ENCODE data around the gene IL26. TPM values are rescaled to one million over a fixed set of nuclear protein-coding genes. Genes with fewer than 3 reads are reported as not detected.

Gene IL26
- polyA plus RNA-seq, 1 donor (not counting 4 experiments of a cell fraction or from before 2014, with no cell fraction given) = not detected

DNA sequence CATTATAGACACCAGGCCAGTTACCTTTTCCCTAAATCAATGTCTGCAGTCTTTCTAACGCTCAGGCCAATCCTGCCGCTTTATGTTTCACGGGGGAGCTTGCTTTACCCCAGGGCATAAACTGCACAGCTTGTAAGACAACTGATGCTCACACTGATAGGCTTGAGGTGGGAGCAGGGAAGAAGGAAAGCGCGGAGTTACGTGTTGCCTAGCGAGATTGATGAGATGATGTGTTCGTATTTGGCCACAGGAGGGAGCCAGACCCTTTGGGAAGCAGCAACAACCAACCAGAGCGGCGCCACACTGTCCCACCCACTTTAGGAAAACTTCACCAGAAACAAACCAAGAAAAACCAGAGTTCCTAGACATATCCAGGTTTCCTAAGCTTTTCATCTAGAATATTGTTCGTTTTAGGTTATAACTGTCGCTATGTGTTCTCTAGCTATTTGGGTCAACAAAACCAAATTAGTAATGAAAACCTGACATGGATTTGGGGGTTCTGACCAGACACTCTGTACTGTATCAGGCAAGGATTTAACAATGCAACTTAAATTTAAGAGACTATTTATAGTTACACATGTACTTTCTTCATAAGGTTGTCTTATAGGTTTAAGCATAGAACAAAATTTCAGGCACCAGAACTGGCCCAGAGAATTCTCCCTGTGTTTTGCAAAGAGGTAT, 2.4 kb downstream of the IL26 start:
- H3K4me1 ChIP-seq (ENCODE audit: control insufficient read depth, extremely low read depth, insufficient read depth, low read length) = peaks cover 3% of the 10 kb centered on the region
- H3K9me3 ChIP-seq (ENCODE audit: control insufficient read depth, low read depth, low read length) = no peaks in the 10 kb centered on the region
- H3K36me3 ChIP-seq (ENCODE audit: control insufficient read depth in 2 of 2, extremely low read depth in 1 of 2, insufficient read depth in 2 of 2, low read length in 2 of 2) = no peaks in the 10 kb centered on the region
- no peak overlapping the region for H3K4me3 ChIP-seq (ENCODE audit: control insufficient read depth in 2 of 3, extremely low read depth in 1 of 3, insufficient read depth in 2 of 3, low read depth in 1 of 3, low read length in 3 of 3)
- TF ChIP-seq, protein P1, sequence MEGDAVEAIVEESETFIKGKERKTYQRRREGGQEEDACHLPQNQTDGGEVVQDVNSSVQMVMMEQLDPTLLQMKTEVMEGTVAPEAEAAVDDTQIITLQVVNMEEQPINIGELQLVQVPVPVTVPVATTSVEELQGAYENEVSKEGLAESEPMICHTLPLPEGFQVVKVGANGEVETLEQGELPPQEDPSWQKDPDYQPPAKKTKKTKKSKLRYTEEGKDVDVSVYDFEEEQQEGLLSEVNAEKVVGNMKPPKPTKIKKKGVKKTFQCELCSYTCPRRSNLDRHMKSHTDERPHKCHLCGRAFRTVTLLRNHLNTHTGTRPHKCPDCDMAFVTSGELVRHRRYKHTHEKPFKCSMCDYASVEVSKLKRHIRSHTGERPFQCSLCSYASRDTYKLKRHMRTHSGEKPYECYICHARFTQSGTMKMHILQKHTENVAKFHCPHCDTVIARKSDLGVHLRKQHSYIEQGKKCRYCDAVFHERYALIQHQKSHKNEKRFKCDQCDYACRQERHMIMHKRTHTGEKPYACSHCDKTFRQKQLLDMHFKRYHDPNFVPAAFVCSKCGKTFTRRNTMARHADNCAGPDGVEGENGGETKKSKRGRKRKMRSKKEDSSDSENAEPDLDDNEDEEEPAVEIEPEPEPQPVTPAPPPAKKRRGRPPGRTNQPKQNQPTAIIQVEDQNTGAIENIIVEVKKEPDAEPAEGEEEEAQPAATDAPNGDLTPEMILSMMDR (optimal IDR thresholded peaks at IDR 0.05 in 1 of 3, IDR thresholded peaks at IDR 0.05 in 1 of 3, conservative IDR thresholded peaks at IDR 0.05 in 1 of 3; ENCODE audit: extremely low read depth in 1 of 3, insufficient read depth in 2 of 3, low read length in 3 of 3) = peak; percentile 80 to 99 (median 93)
- TF ChIP-seq EZH2 (IDR thresholded peaks at IDR 0.05; ENCODE audit: low read length) = no peak
- no peaks in the 10 kb centered on the region for H3K9me1 ChIP-seq (ENCODE audit: control insufficient read depth, extremely low read depth, insufficient read depth, low read length)
- no peaks in the 10 kb centered on the region for H3K79me2 ChIP-seq (ENCODE audit: control insufficient read depth, insufficient read depth, low read length)
- H3K9ac ChIP-seq (ENCODE audit: control insufficient read depth, extremely low read depth, insufficient read depth, low read length) = no peak overlapping the region
- no peak overlapping the region for H3K27ac ChIP-seq (ENCODE audit: control insufficient read depth, insufficient read depth, low read length)
- H3K4me2 ChIP-seq (ENCODE audit: control insufficient read depth, extremely low read depth, insufficient read depth, low read depth, low read length) = peak overlapping the region; percentile 62
- dilution Hi-C loops (cut with MboI; ENCODE audit: extremely low pct_ligation_motif_present, low sequenced_read_pairs) = loop anchor here (25.0 kb wide), 1 partner anchor 89 kb away; no protein-coding TSS in a partner anchor
- peak; percentile 93 for FAIRE-seq
- peak; percentile 41 for DNase-seq (ENCODE audit: low read depth, low spot score)
- no peaks in the 10 kb centered on the region for H3K27me3 ChIP-seq (ENCODE audit: control insufficient read depth, extremely low read depth, insufficient read depth, low read length)
- no peaks in the 10 kb centered on the region for H4K20me1 ChIP-seq (ENCODE audit: control insufficient read depth, extremely low read depth, insufficient read depth, low read length)
- H2AFZ ChIP-seq (ENCODE audit: control insufficient read depth, low read length) = peak overlapping the region; percentile 53

DNA sequence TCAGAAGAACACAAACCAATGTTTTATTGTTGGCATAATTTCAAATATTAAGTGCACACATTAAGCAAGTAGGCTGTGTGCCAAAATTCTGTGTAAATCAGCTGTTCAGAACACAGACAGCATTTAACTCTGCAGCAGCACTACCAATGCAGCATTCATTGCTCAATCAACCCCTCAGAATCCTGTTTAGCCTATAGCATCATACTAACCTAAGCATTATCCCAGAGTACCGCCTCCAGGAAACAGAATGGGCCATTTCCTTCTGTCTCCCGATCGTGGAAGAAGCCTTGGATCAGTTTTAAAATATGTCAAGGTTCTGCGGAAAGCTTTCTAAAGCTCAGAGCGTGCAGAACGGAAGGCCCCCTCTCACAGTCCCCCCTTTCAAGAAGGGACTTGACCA, 3.3 kb downstream of the IL26 start:
- DNase-seq (ENCODE audit: low read depth, low spot score) = no peak
- H3K4me1 ChIP-seq (ENCODE audit: control insufficient read depth, extremely low read depth, insufficient read depth, low read length) = peaks cover 3% of the 10 kb centered on the region
- dilution Hi-C loops (cut with MboI; ENCODE audit: extremely low pct_ligation_motif_present, low sequenced_read_pairs) = loop anchor here (25.0 kb wide), 1 partner anchor 90 kb away; no protein-coding TSS in a partner anchor
- no peak overlapping the region for H3K4me2 ChIP-seq (ENCODE audit: control insufficient read depth, extremely low read depth, insufficient read depth, low read depth, low read length)
- no peaks in the 10 kb centered on the region for H3K27me3 ChIP-seq (ENCODE audit: control insufficient read depth, extremely low read depth, insufficient read depth, low read length)
- H3K9ac ChIP-seq (ENCODE audit: control insufficient read depth, extremely low read depth, insufficient read depth, low read length) = no peak overlapping the region
- no peaks in the 10 kb centered on the region for H3K36me3 ChIP-seq (ENCODE audit: control insufficient read depth in 2 of 2, extremely low read depth in 1 of 2, insufficient read depth in 2 of 2, low read length in 2 of 2)
- H3K9me3 ChIP-seq (ENCODE audit: control insufficient read depth, low read depth, low read length) = no peaks in the 10 kb centered on the region
- H2AFZ ChIP-seq (ENCODE audit: control insufficient read depth, low read length) = no peak overlapping the region
- no peak overlapping the region for H3K4me3 ChIP-seq (ENCODE audit: control insufficient read depth in 2 of 3, extremely low read depth in 1 of 3, insufficient read depth in 2 of 3, low read depth in 1 of 3, low read length in 3 of 3)
- no peaks in the 10 kb centered on the region for H4K20me1 ChIP-seq (ENCODE audit: control insufficient read depth, extremely low read depth, insufficient read depth, low read length)
- H3K27ac ChIP-seq (ENCODE audit: control insufficient read depth, insufficient read depth, low read length) = no peak overlapping the region
- H3K9me1 ChIP-seq (ENCODE audit: control insufficient read depth, extremely low read depth, insufficient read depth, low read length) = no peaks in the 10 kb centered on the region
- TF ChIP-seq EZH2 (IDR thresholded peaks at IDR 0.05; ENCODE audit: low read length) = no peak
- TF ChIP-seq, protein P1 (optimal IDR thresholded peaks at IDR 0.05 in 1 of 3, IDR thresholded peaks at IDR 0.05 in 1 of 3, conservative IDR thresholded peaks at IDR 0.05 in 1 of 3; ENCODE audit: extremely low read depth in 1 of 3, insufficient read depth in 2 of 3, low read length in 3 of 3) = no peak
- no peak for FAIRE-seq
- H3K79me2 ChIP-seq (ENCODE audit: control insufficient read depth, insufficient read depth, low read length) = no peaks in the 10 kb centered on the region
